Duodenal mucosa (tissue), 2 donors: ENCODE data around the gene MAGI2.

ENCODE experiments used
- H3K27ac ChIP-seq: one replicate; pipeline ENCODE4 v1.7.0; 2013; ENCODE audit warnings: low read depth, low read length
- H3K27me3 ChIP-seq, 2 donors: one replicate each; pipeline ENCODE4 v1.7.0; 2013; ENCODE audit warnings: low read length in 2 of 2, control low read depth in 1 of 2; ENCODE audit not compliant: insufficient read depth in 2 of 2, control insufficient read depth in 1 of 2
- H3K36me3 ChIP-seq, 2 donors: one replicate each; pipeline ENCODE4 v1.7.0; 2013; ENCODE audit warnings: low read length in 2 of 2, control low read depth in 1 of 2; ENCODE audit not compliant: insufficient read depth in 2 of 2, control insufficient read depth in 1 of 2
- H3K4me1 ChIP-seq, 2 donors: one replicate each; pipeline ENCODE4 v1.7.0; 2013; ENCODE audit warnings: low read length in 2 of 2, control low read depth in 1 of 2; ENCODE audit not compliant: insufficient read depth in 2 of 2, control insufficient read depth in 1 of 2
- H3K4me3 ChIP-seq, 2 donors: one replicate each; pipeline ENCODE4 v1.7.0; 2013; ENCODE audit warnings: low read length in 2 of 2, low read depth in 1 of 2
- H3K9ac ChIP-seq, 2 donors: one replicate each; pipeline ENCODE4 v1.7.0; 2013; ENCODE audit warnings: low read length in 2 of 2, low read depth in 1 of 2
- H3K9me3 ChIP-seq, 2 donors: one replicate each; pipeline ENCODE4 v1.7.0; 2013; ENCODE audit warnings: low read length in 2 of 2, control low read depth in 1 of 2; ENCODE audit not compliant: control insufficient read depth in 1 of 2

MAGI2 gene

GRCh38 chr7:79453558-79454360 is at the start of gene MAGI2:
Gene MAGI2, minus strand, starts transcription at chr7:79453667. Its CDS starts 347 bp downstream, at chr7:79453320.
- no peaks in the 10 kb centered on the region for H3K36me3 ChIP-seq

GRCh38 chr7:79502151-79502550 is 48.7 kb upstream of the MAGI2 start:
- Histone ChIP-seq H3K36me3 (no peaks in the 10 kb centered on the region), H3K9me3 (no peaks in the 10 kb centered on the region), H3K27me3 (no peaks in the 10 kb centered on the region), H3K4me3 (no peak overlapping the region), H3K4me1 (no peaks in the 10 kb centered on the region), H3K27ac (no peak overlapping the region), H3K9ac (no peak overlapping the region)

More at GRCh38 chr7:79453558-79454360, at the start of gene MAGI2:
- no peaks in the 10 kb centered on the region for H3K4me1 ChIP-seq
- H3K4me3 ChIP-seq, result peak within 1 kb of the TSS; percentile 63 to 65
- H3K27ac ChIP-seq, result peak within 1 kb of the TSS; percentile 81
- no peaks in the 10 kb centered on the region for H3K9me3 ChIP-seq
- H3K9ac ChIP-seq, result peak within 1 kb of the TSS; percentile 49 to 51
- peaks cover 15 to 21% of the 10 kb centered on the region in 2 donors for H3K27me3 ChIP-seq

- no peaks in the 10 kb centered on the region for H3K9me3 ChIP-seq
- no peak overlapping the region for H3K9ac ChIP-seq
- H3K27me3 ChIP-seq, result no peaks in the 10 kb centered on the region
- no peak overlapping the region for H3K4me3 ChIP-seq
- H3K27ac ChIP-seq, result no peak overlapping the region
- H3K36me3 ChIP-seq, result no peaks in the 10 kb centered on the region
- H3K4me1 ChIP-seq, result no peaks in the 10 kb centered on the region
Measured at GRCh38 chr7:79500759-79501158, 47.3 kb upstream of the MAGI2 start.

- Histone ChIP-seq H3K9me3 (no peaks in the 10 kb centered on the region), H3K27ac (no peak overlapping the region), H3K4me3 (no peak overlapping the region), H3K27me3 (no peaks in the 10 kb centered on the region), H3K4me1 (no peaks in the 10 kb centered on the region), H3K36me3 (no peaks in the 10 kb centered on the region), H3K9ac (no peak overlapping the region)
Measured at GRCh38 chr7:79497728-79498127, 44.3 kb upstream of the MAGI2 start.

GRCh38 chr7:79495544-79496272 is 42.2 kb upstream of the MAGI2 start:
- Histone ChIP-seq H3K4me3 (no peak overlapping the region), H3K4me1 (no peaks in the 10 kb centered on the region), H3K27me3 (no peaks in the 10 kb centered on the region), H3K9me3 (no peaks in the 10 kb centered on the region), H3K27ac (no peak overlapping the region), H3K36me3 (no peaks in the 10 kb centered on the region), H3K9ac (no peak overlapping the region)

- Histone ChIP-seq H3K9ac (no peak overlapping the region), H3K4me3 (no peak overlapping the region), H3K36me3 (no peaks in the 10 kb centered on the region), H3K4me1 (no peaks in the 10 kb centered on the region), H3K9me3 (no peaks in the 10 kb centered on the region), H3K27me3 (no peaks in the 10 kb centered on the region), H3K27ac (no peak overlapping the region)
Measured at GRCh38 chr7:79494046-79494445, 40.6 kb upstream of the MAGI2 start.

GRCh38 chr7:79489371-79489770 is 35.9 kb upstream of the MAGI2 start:
- Histone ChIP-seq H3K9me3 (no peaks in the 10 kb centered on the region), H3K4me1 (no peaks in the 10 kb centered on the region), H3K4me3 (no peak overlapping the region), H3K9ac (no peak overlapping the region), H3K27me3 (no peaks in the 10 kb centered on the region), H3K27ac (no peak overlapping the region), H3K36me3 (no peaks in the 10 kb centered on the region)

- Histone ChIP-seq H3K9ac (no peak overlapping the region), H3K36me3 (no peaks in the 10 kb centered on the region), H3K4me3 (no peak overlapping the region), H3K27ac (no peak overlapping the region), H3K9me3 (no peaks in the 10 kb centered on the region), H3K4me1 (no peaks in the 10 kb centered on the region), H3K27me3 (no peaks in the 10 kb centered on the region)
Measured at GRCh38 chr7:79478386-79478785, 24.9 kb upstream of the MAGI2 start.

GRCh38 chr7:79475455-79475854 is 22.0 kb upstream of the MAGI2 start:
- H3K27ac ChIP-seq, result no peak overlapping the region
- no peaks in the 10 kb centered on the region for H3K36me3 ChIP-seq
- H3K9me3 ChIP-seq, result no peaks in the 10 kb centered on the region
- no peaks in the 10 kb centered on the region for H3K4me1 ChIP-seq
- no peak overlapping the region for H3K4me3 ChIP-seq
- H3K27me3 ChIP-seq, result no peaks in the 10 kb centered on the region
- H3K9ac ChIP-seq, result no peak overlapping the region

- no peak overlapping the region for H3K4me3 ChIP-seq
- no peaks in the 10 kb centered on the region for H3K36me3 ChIP-seq
- no peaks in the 10 kb centered on the region for H3K27me3 ChIP-seq
- no peak overlapping the region for H3K9ac ChIP-seq
- H3K9me3 ChIP-seq, result no peaks in the 10 kb centered on the region
- H3K4me1 ChIP-seq, result no peaks in the 10 kb centered on the region
- H3K27ac ChIP-seq, result no peak overlapping the region
Measured at GRCh38 chr7:79471699-79472098, 18.2 kb upstream of the MAGI2 start.
